Panc1 (cell line): ENCODE results near the gene TSC2. TPM values are rescaled to one million over a fixed set of nuclear protein-coding genes. Genes with fewer than 3 reads are reported as not detected.
A peak's percentile ranks its signal among the peaks of the same experiment; 100 is the strongest.
"Not testable (repeated sequence)": the region's sequence is repeated elsewhere in the genome, so short reads cannot be mapped to it uniquely, and the experiment has no call there.

ENCODE experiments used
- ATAC-seq: fragments of 200-7000 bp; cut with Tn5 transposase; 2 replicates; pipeline ENCODE4 v1.9.1; 2020; ENCODE audit warnings: mild to moderate bottlenecking, moderate library complexity
- BruUV-seq: library from RNA; stranded (reverse); fragments of 400-500 nt; replicated peaks from 2 replicates; lab custom pipeline; 2021; lab: Mats Ljungman, UMichigan
- CTCF ChIA-PET: fragments of 300-600 bp; sonication (Branson Sonifier 250); formaldehyde crosslinking; loops from one replicate; lab custom pipeline; 2022; ENCODE audit warnings: antibody characterized with exemption; lab: Charles Lee
- POLR2A ChIA-PET: fragments of 300-600 bp; sonication (Branson Sonifier 250); formaldehyde crosslinking; loops from one replicate; lab custom pipeline; 2022; ENCODE audit warnings: antibody characterized with exemption; lab: Charles Lee
- DNase-seq: peaks from one replicate; pipeline ENCODE4 v3.0.0-alpha.2; 2010; ENCODE audit warnings: low read depth, low spot score
- H3K27ac ChIP-seq: 2 replicates; pipeline ENCODE4 v1.5.1; 2011; ENCODE audit warnings: mild to moderate bottlenecking, low read length, inconsistent platforms
- H3K27me3 ChIP-seq: fragments of 200-500 bp; sonication (Bioruptor generic); 2 replicates; pipeline ENCODE4 v1.6.0; 2014; ENCODE audit warnings: low read length, inconsistent platforms; ENCODE audit not compliant: control insufficient read depth, insufficient read depth
- H3K36me3 ChIP-seq: fragments of 200-500 bp; sonication (Bioruptor generic); 2 replicates; pipeline ENCODE4 v1.5.1; 2014; ENCODE audit warnings: inconsistent platforms, mild to moderate bottlenecking, low read length, moderate library complexity; ENCODE audit not compliant: control insufficient read depth, insufficient read depth
- H3K4me1 ChIP-seq: 2 replicates; pipeline ENCODE4 v1.5.1; 2011; ENCODE audit warnings: inconsistent platforms, mild to moderate bottlenecking, low read length, moderate library complexity; ENCODE audit not compliant: control insufficient read depth, insufficient read depth
- H3K4me3 ChIP-seq, 2 experiments: 2 replicates each; pipeline ENCODE4 v1.5.1; 2011 to 2012; ENCODE audit warnings: low read depth in 2 of 2, low read length in 2 of 2, mild to moderate bottlenecking in 2 of 2, inconsistent platforms in 1 of 2, moderate library complexity in 1 of 2
- H3K9me3 ChIP-seq: fragments of 200-500 bp; sonication (Bioruptor generic); 2 replicates; pipeline ENCODE4 v1.5.1; 2014; ENCODE audit warnings: low read depth, mild to moderate bottlenecking, inconsistent platforms, low read length, moderate library complexity; ENCODE audit not compliant: control insufficient read depth, insufficient read depth
- CTCF ChIP-seq: fragments of 450-650 bp; IDR thresholded peaks from 2 replicates; pipeline ENCODE4 v1.5.1; 2017; ENCODE audit warnings: mild to moderate bottlenecking
- POLR2AphosphoS5 ChIP-seq: IDR thresholded peaks from 2 replicates; pipeline ENCODE4 v1.6.1; 2012; ENCODE audit warnings: mild to moderate bottlenecking, low read depth, low read length, moderate library complexity
- REST ChIP-seq, 2 experiments: IDR thresholded peaks; 2 replicates each; pipeline ENCODE4 v1.6.1; 2011 to 2012; ENCODE audit warnings: low read depth in 2 of 2, control low read depth in 1 of 2, low read length in 1 of 2, mild to moderate bottlenecking in 1 of 2, moderate library complexity in 1 of 2; ENCODE audit not compliant: insufficient read depth in 1 of 2
- SIN3A ChIP-seq: IDR thresholded peaks from 2 replicates; pipeline ENCODE4 v1.6.1; 2012; ENCODE audit warnings: low read depth, mild to moderate bottlenecking, low read length, moderate library complexity, borderline replicate concordance; ENCODE audit not compliant: insufficient read depth
- TCF7L2 ChIP-seq: IDR thresholded peaks from 2 replicates; pipeline ENCODE4 v1.6.1; 2011; ENCODE audit warnings: mild to moderate bottlenecking, low read depth, low read length, inconsistent platforms
- in situ Hi-C: cut with HindIII; loops from 2 replicates; pipeline ENCODE4 v1.10.0; 2016; ENCODE audit warnings: low sequenced_read_pairs, low pct_unique_long_range_greater_than_20kb
- intact Hi-C: fragments of 100-400 bp; cut with micrococcal nuclease; formaldehyde crosslinking; loops from one replicate; pipeline ENCODE4 v1.10.0; 2022; ENCODE audit not compliant: unreplicated experiment
- total RNA-seq: library from RNA; stranded (reverse); gene quantifications from one replicate; pipeline ENCODE4 v1.2.1, GENCODE V29; 2021; ENCODE audit not compliant: unreplicated experiment

TSC2 gene
- total RNA-seq, 1 experiment from 2014 or later: 115 TPM

- DNase-seq (no peak), ATAC-seq (peak; percentile 94)
- Histone ChIP-seq H3K36me3 (no peaks in the 10 kb centered on the region; the same call in 1 of the 2 replicates), H3K27ac (peak within 1 kb of the TSS; percentile 100), H3K4me3 (peak within 1 kb of the TSS; percentile 85 to 94), H3K9me3 (no peaks in the 10 kb centered on the region), H3K4me1 (peaks cover 36% of the 10 kb centered on the region), H3K27me3 (no peaks in the 10 kb centered on the region)
- TSS peak; percentile 99 for BruUV-seq
- POLR2A ChIA-PET: no interaction called here
- TF ChIP-seq POLR2AphosphoS5 (peak; percentile 93), TCF7L2 (peak; percentile 37; the same call in 1 of the 2 replicates), REST (IDR thresholded peaks at IDR 0.05; ENCODE audit: insufficient read depth in 1 of 2, low read depth in 2 of 2, low read length in 1 of 2) (peak in 1 of 2 experiments; percentile 41; a peak in 1 of 4 replicates), CTCF (no peak), SIN3A (peak; percentile 52; the same call in 1 of the 2 replicates)
- in situ Hi-C loops: no loop called here
- intact Hi-C loops: no loop called here
- CTCF ChIA-PET: no interaction called here
These were observed 37.8 kb upstream of the TSC2 start, which contains the start of gene ZNF598 for GRCh38 chr16:2009791-2010510. ZNF598 (minus strand) TSS chr16:2009821.

- H3K9me3 ChIP-seq, intact Hi-C loops, in situ Hi-C loops, BruUV-seq, H3K27ac ChIP-seq, H3K27me3 ChIP-seq, DNase-seq, ATAC-seq, H3K4me3 ChIP-seq, H3K36me3 ChIP-seq: not testable (repeated sequence)
- ChIA-PET POLR2A (interaction anchor here (0.5 to 0.6 kb wide), 2 partner anchors 33 to 77 kb away, joined by 3 to 4 read pairs; no protein-coding TSS in a partner anchor), CTCF (interaction anchor here (0.6 to 0.7 kb wide), 2 partner anchors 9 to 11 kb away, joined by 5 to 11 read pairs; no protein-coding TSS in a partner anchor)
- peaks cover 21% of the 10 kb centered on the region for H3K4me1 ChIP-seq
These were observed 36.1 kb upstream of the TSC2 start for GRCh38 chr16:2011726-2012125.

DNA sequence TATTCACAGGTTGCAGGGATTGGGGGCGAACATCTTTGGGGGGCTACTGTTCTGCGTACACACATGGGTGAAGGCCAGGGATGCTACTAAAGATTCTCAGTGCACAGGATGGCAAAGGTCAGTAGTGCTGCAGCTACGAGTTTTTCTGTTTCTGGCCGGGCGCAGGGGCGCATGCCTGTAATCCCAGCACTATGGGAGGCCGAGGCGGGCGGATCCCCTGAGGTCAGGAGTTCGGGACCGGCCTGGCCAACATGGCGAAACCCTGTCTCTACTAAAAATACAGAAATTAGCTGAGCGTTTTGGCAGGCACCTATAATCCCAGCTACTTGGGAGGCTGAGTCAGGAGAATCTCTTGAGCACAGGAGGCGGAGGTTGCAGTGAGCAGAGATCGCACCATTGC is 34.3 kb upstream of the TSC2 start:
- Histone ChIP-seq H3K27me3 (no peaks in the 10 kb centered on the region), H3K9me3 (no peaks in the 10 kb centered on the region), H3K4me1 (peaks cover 7% of the 10 kb centered on the region), H3K27ac (no peak overlapping the region), H3K4me3 (no peak overlapping the region), H3K36me3 (no peaks in the 10 kb centered on the region; the same call in 1 of the 2 replicates)
- in situ Hi-C loops: no loop called here
- TF ChIP-seq REST (IDR thresholded peaks at IDR 0.05; ENCODE audit: insufficient read depth in 1 of 2, low read depth in 2 of 2, low read length in 1 of 2): no peak
- no peak for TF ChIP-seq POLR2AphosphoS5
- no peak for TF ChIP-seq TCF7L2
- TF ChIP-seq SIN3A: no peak
- no peak for TF ChIP-seq CTCF
- no TSS peak for BruUV-seq
- intact Hi-C loops: no loop called here
- POLR2A ChIA-PET: no interaction called here
- no peak for DNase-seq
- CTCF ChIA-PET: interaction anchor here (0.7 kb wide), 1 partner anchor 9 kb away, joined by 7 read pairs; no protein-coding TSS in a partner anchor
- ATAC-seq: no peak
